HG02623 (cell line): ENCODE data around the gene RNF181.
"Not testable (repeated sequence)": the region's sequence is repeated elsewhere in the genome, so short reads cannot be mapped to it uniquely, and the experiment has no call there.

Source experiments
- ATAC-seq: cut with Tn5 transposase; IDR thresholded peaks from one replicate; pipeline ENCODE4 v1.9.1; 2021; ENCODE audit warnings: moderate library complexity; ENCODE audit not compliant: unreplicated experiment

Gene RNF181

DNA sequence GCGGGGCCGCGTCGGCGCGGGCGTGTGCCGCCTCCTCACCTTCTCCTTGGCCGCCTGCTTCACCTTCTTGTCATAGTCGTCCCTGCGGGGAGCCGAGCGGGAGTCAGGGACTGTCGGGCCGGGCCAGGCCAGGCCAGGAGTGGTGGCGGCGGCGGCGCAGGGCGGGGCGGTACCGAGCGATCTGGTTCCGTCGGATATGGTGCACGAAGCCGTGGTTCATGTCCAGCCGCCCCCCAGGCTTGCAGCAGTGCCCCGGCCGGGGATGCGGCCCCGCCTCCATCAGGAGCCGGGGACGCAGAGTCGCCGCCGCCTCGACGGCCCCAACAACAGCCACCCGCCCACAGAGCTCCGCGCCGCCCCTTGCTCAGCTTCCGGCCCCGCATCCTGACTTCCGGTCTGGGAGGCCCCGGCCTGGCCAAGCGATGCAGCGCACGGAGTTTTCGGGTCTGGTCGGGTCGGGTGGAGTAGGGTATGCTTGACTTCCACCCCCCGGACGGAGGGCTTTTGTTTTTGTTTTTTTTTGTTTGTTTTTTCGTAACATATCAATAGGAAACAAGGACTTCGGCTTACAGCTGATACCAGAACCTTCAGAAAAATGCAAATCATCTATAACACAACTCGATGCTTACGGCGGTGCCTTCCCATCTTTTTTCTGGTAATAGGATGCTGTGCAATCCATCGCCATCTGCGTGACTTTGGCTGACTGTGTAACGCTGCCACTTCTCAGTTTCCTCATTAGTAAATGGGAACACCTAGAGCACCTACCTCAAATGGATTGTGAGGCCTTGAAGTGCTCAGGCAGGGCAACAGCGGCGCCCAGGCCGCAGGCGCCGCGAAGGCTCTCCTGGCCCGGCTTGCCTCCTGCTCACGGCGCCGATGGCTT lies 16.4 kb downstream of the RNF181 start, which contains the start of gene C2orf68:
Gene C2orf68 (minus strand): TSS at position 362 of the 883 bp plus-strand sequence. CDS start 82 bp downstream, at position 280.
- ATAC-seq = peak; percentile 68

GRCh38 chr2:85613717-85614515 lies 18.4 kb downstream of the RNF181 start:
- ATAC-seq = no peak

GRCh38 chr2:85614757-85615156 lies 19.2 kb downstream of the RNF181 start:
- ATAC-seq = not testable (repeated sequence)

DNA sequence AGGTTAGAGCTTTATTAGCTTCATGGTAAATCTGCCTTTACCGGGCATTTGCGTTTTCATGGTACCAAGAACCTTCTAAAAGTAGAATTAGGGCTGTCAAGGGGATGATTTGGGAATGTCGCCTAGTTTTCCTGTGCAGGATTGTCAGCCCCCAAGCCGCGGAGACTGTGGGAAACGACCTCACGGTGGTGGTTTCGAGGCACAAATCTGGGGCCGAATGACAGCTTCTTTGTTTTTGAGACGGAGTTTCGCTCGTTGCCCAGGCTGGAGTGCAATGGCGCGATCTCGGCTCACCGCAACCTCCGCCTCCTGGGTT lies 19.8 kb downstream of the RNF181 start:
- no peak for ATAC-seq

GRCh38 chr2:85617723-85618122 lies 22.2 kb downstream of the RNF181 start:
- not testable (repeated sequence) for ATAC-seq

GRCh38 chr2:85619617-85620016 lies 24.1 kb downstream of the RNF181 start:
- ATAC-seq = no peak

DNA sequence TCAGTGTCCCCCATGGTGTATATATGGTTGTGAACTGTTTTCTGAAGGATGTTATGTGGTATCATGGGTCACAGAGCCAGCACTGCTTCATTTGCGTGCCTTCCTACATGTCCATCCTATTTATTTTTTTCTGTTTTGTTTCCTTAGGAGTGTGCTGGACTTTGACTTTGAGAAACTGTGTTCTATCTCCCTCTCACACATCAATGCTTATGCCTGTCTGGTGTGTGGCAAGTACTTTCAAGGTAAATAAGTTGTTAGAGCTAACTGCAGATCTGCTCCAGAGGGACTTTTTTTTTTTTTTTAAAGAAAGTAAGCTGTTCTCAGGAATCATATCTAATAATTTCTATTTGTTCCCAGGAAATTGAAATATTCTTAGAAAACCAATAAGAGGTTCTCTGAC lies 25.8 kb downstream of the RNF181 start:
- ATAC-seq = no peak

GRCh38 chr2:85623991-85624390 lies 28.4 kb downstream of the RNF181 start:
- ATAC-seq = no peak

DNA sequence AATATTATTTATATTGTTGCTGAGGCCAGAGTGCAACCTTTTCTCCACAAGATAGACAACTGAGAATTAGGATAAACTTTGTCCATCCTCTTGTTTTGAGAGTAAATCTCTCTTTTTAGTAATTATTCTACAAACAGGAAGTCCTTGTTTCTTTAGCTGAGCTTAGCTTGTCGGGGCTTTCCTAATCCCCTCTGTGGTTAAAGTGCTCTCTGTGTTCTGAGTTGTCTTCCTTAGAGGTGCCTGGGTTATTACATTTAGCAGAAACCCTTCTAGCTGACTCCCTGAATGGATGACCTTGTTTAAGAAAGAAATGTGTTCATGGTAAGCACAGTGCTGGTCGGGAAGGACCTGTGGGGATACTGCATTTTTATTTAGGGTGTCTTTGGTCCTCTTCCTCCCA lies 33.1 kb downstream of the RNF181 start:
- no peak for ATAC-seq

DNA sequence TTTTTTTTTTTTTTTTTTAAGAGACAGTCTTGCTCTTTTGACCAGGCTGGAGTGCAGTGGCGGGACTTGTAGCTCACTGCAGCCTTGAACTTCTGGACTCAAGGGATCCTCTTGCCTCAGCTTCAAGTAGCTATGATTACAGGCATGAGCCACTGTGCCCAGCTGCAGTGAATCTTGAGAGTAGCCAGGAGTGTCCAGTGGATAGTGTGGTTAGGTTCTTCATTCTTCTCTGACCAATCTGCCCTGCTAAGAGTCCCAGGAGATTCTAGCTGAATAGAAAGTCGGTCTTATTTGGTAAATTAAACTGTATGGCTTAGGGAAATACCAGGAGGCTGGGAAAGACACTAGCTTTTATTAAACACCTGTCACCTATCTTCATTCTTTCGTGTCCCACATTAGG lies 35.8 kb downstream of the RNF181 start:
- ATAC-seq = no peak

DNA sequence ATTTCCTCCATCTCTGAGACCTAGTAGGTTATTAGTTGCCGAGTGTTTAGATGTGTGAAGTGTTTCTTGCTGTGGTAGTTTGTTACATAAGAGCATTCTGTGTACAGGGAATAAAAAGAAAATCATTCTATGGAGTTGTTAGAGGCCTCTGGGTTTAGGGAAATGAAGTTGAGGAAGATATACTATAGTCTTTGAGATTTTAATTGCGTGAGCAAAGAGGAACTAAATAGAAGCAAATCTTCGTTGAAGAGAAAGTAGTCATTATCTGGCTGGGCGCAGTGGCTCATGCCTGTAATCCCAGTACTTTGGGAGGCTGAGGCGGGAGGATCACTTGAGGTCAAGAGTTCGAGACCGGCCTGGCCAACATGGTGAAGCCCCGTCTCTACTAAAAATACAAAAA lies 39.5 kb downstream of the RNF181 start:
- no peak for ATAC-seq

GRCh38 chr2:85635636-85636035 lies 40.1 kb downstream of the RNF181 start:
- ATAC-seq = no peak

GRCh38 chr2:85642725-85643124 lies 47.2 kb downstream of the RNF181 start:
- ATAC-seq = peak; percentile 48

DNA sequence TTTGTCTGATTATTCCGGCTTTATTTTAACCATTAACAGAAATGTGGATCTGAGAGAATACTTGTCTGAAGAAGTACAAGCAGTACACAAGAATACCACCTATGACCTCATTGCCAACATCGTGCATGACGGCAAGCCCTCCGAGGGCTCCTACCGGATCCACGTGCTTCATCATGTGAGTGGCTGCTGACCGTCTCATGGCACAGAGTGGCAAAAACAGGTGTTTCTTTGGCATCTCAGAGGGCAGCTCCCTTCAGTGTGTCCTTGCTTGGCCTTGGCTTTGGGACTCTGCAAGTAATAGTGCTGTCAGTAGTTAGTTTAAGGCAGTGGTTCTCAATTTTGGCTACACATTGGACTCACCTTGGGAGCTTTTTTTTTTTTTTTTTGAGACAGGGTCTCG lies 49.4 kb downstream of the RNF181 start:
- no peak for ATAC-seq

DNA sequence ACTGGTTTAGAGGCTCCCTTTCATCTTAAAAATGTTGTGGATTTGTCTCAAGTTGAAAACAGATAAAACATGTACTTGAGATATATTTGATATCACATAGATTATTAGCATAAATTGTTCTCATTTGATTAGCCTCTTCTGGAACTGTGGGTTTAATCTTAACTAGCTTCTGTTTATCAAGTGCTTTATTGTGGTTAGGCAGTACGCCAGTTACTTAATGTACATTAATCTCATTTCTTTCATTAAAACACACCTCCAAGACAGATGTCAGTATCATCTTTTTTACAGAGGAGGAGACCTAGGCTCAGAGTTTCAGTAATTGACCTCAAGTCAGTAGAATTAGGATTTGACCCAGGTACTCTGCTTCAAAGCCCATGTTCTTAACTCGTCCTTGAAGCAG lies 50.6 kb downstream of the RNF181 start:
- no peak for ATAC-seq
